ENCODE results near the gene KHNYN.

The KHNYN gene

GRCh38 chr14:24432259-24433131, 2.7 kb downstream of the KHNYN start:
- TF ChIP-seq CTCF (IDR thresholded peaks at IDR 0.05; ENCODE audit: low read depth, low read length), result no peak
- H3K4me3 ChIP-seq (ENCODE audit: low read depth, low read length), result peak overlapping the region; percentile 28

GRCh38 chr14:24434036-24434435, 4.3 kb downstream of the KHNYN start:
- no peak overlapping the region for H3K4me3 ChIP-seq (ENCODE audit: low read depth, low read length)

GRCh38 chr14:24434676-24435075, 4.9 kb downstream of the KHNYN start:
- no peak overlapping the region for H3K4me3 ChIP-seq (ENCODE audit: low read depth, low read length)
- no peak for TF ChIP-seq CTCF (IDR thresholded peaks at IDR 0.05; ENCODE audit: low read depth, low read length)

More at GRCh38 chr14:24434036-24434435, 4.3 kb downstream of the KHNYN start:
- TF ChIP-seq CTCF (IDR thresholded peaks at IDR 0.05; ENCODE audit: low read depth, low read length), result no peak

GRCh38 chr14:24435192-24435810, 5.5 kb downstream of the KHNYN start:
- no peak for TF ChIP-seq CTCF (IDR thresholded peaks at IDR 0.05; ENCODE audit: low read depth, low read length)
- H3K4me3 ChIP-seq (ENCODE audit: low read depth, low read length), result no peak overlapping the region

GRCh38 chr14:24435998-24436354, 6.2 kb downstream of the KHNYN start:
- no peak for TF ChIP-seq CTCF (IDR thresholded peaks at IDR 0.05; ENCODE audit: low read depth, low read length)
- H3K4me3 ChIP-seq (ENCODE audit: low read depth, low read length), result no peak overlapping the region

GRCh38 chr14:24436355-24437019, 6.7 kb downstream of the KHNYN start:
- H3K4me3 ChIP-seq (ENCODE audit: low read depth, low read length), result no peak overlapping the region

More at GRCh38 chr14:24436355-24437019, 6.7 kb downstream of the KHNYN start:
- TF ChIP-seq CTCF (IDR thresholded peaks at IDR 0.05; ENCODE audit: low read depth, low read length), result peak; percentile 70
